Lung (tissue), 16 donors: ENCODE data around the gene AUTS2. TPM values are rescaled to one million over a fixed set of nuclear protein-coding genes. Genes with fewer than 3 reads are reported as not detected.

Experiments
- ATAC-seq: fragments of 200-7000 bp; cut with Tn5 transposase; one replicate; pipeline ENCODE4 v1.9.1; 2020; ENCODE audit warnings: moderate number of reproducible peaks; ENCODE audit not compliant: insufficient read depth, low FRiP score
- DNase-seq, 3 donors: peaks; one replicate each; pipeline ENCODE4 v3.0.0-alpha.2; 2013 to 2017
- H3K27ac ChIP-seq, 2 donors: one replicate each; pipeline ENCODE4 v1.5.1; 2013; ENCODE audit warnings: mild to moderate bottlenecking in 2 of 2, moderate library complexity in 2 of 2, control low read depth in 1 of 2, inconsistent platforms in 1 of 2, low read depth in 1 of 2, low read length in 1 of 2
- H3K27me3 ChIP-seq, 3 donors: one replicate each; pipeline ENCODE4 v1.5.1; 2013; ENCODE audit warnings: low read length in 2 of 3; ENCODE audit not compliant: control insufficient read depth in 3 of 3, insufficient read depth in 3 of 3
- H3K36me3 ChIP-seq, 4 donors: one replicate each; pipeline ENCODE4 v1.5.1; 2013; ENCODE audit warnings: low read length in 4 of 4, mild to moderate bottlenecking in 1 of 4, moderate library complexity in 1 of 4; ENCODE audit not compliant: control insufficient read depth in 4 of 4, insufficient read depth in 4 of 4
- H3K4me1 ChIP-seq, 5 donors: one replicate each; pipeline ENCODE4 v1.5.1; 2013; ENCODE audit warnings: low read length in 5 of 5, mild to moderate bottlenecking in 2 of 5, moderate library complexity in 1 of 5; ENCODE audit not compliant: control insufficient read depth in 5 of 5, insufficient read depth in 5 of 5
- H3K4me3 ChIP-seq: one replicate; pipeline ENCODE4 v1.5.1; 2013; ENCODE audit warnings: mild to moderate bottlenecking, control low read depth, moderate library complexity
- H3K9ac ChIP-seq, 2 donors: one replicate each; pipeline ENCODE4 v1.5.1; 2013; ENCODE audit warnings: low read length in 2 of 2, control low read depth in 1 of 2; ENCODE audit not compliant: insufficient read depth in 1 of 2
- H3K9me3 ChIP-seq, 4 donors: one replicate each; pipeline ENCODE4 v1.5.1; 2013; ENCODE audit warnings: low read length in 3 of 4, mild to moderate bottlenecking in 1 of 4, moderate library complexity in 1 of 4; ENCODE audit not compliant: control insufficient read depth in 4 of 4, insufficient read depth in 3 of 4
- CTCF ChIP-seq: IDR thresholded peaks from 2 replicates; pipeline ENCODE4 v1.5.1; 2012; ENCODE audit warnings: mild to moderate bottlenecking; ENCODE audit errors: control extremely low read depth, extremely low read depth
- WGBS, 2 donors: extraction: QIAGEN DNeasy Blood & Tissue Kit; methylation state at CpG; one replicate each; pipeline ENCODE4 v1.1.7; 2013; 5-methylcytosine and 5-hydroxymethylcytosine counted together
- long read RNA-seq, 5 donors: transcript quantifications; one replicate each; lab custom pipeline, GENCODE V29; 2026
- polyA plus RNA-seq, 2 donors: library from polyadenylated mRNA; stranded (reverse); fragments of 200-250 nt; gene quantifications; one replicate each; pipeline ENCODE4 v1.2.1, GENCODE V29; 2013
- total RNA-seq, 2 donors: library from RNA; depleted of rRNA in 1 of 2; stranded (reverse); fragments of >200 nt in 1 of 2; gene quantifications; one replicate each; pipeline ENCODE4 v1.2.1, GENCODE V29; 2014 to 2021
- donor health status: control.
- donor health status: control.
- donor health status: Bipolar disorder and iron deficiency.
- donor health status: healthy.
- donor health status: DM: yes; HTN: yes; CAD: no.

The AUTS2 gene
- 100 to 1,000 TPM in 1 of 2 donors, 10 to 100 TPM in 1; 65.8 to 115 TPM for total RNA-seq
- polyA plus RNA-seq = 10 to 100 TPM; 11.8 to 15.4 TPM
- long read RNA-seq, donor 1, partial matches to known transcripts = 15 of 17 reads
- long read RNA-seq, donor 1, other reads (novel, unspliced or antisense) = 0 of 17 reads
- long read RNA-seq, donor 2, partial matches to known transcripts = 8 of 12 reads
- long read RNA-seq, donor 2, other reads (novel, unspliced or antisense) = 0 of 12 reads
- long read RNA-seq, donor 3, partial matches to known transcripts = 0 of 2 reads
- long read RNA-seq, donor 3, other reads (novel, unspliced or antisense) = 0 of 2 reads
- long read RNA-seq, donor 4, partial matches to known transcripts = 19 of 21 reads
- long read RNA-seq, donor 4, other reads (novel, unspliced or antisense) = 0 of 21 reads
- long read RNA-seq, donor 5, transcript AUTS2-227 (2 exons, 777 nt) = major isoform, 5 of 22 reads
- long read RNA-seq, donor 5, partial matches to known transcripts = 15 of 22 reads
- long read RNA-seq, donor 5, other reads (novel, unspliced or antisense) = 0 of 22 reads

- ATAC-seq (peak; percentile 86), DNase-seq (peak; percentile 97 to 99 (median 97))
- peak within 1 kb of the TSS; percentile 37 to 84 for H3K27ac ChIP-seq
- peak within 1 kb of the TSS; percentile 92 for H3K4me3 ChIP-seq
- no peaks in the 10 kb centered on the region for H3K9me3 ChIP-seq
- 1% methylated on average over 32 to 63 of the region's 63 CpGs for WGBS, 2 donors
- peak within 1 kb of the TSS; percentile 39 to 76 for H3K9ac ChIP-seq
- no peak for TF ChIP-seq CTCF
- no peaks in the 10 kb centered on the region for H3K36me3 ChIP-seq
- H3K27me3 ChIP-seq = no peaks in the 10 kb centered on the region
- peaks cover 0 to 32% (median 13%) of the 10 kb centered on the region in 5 donors for H3K4me1 ChIP-seq
These were observed at the start of gene AUTS2 for GRCh38 chr7:69598081-69598486. Gene AUTS2, plus strand, starts transcription at chr7:69598475. Its CDS starts 1,179 bp downstream, at chr7:69599654.

- no peak overlapping the region for H3K9ac ChIP-seq
- H3K4me3 ChIP-seq = no peak overlapping the region
- WGBS, 2 donors = 89 to 94% methylated on average over 6 of the region's 6 CpGs
- no peak overlapping the region for H3K27ac ChIP-seq
- H3K4me1 ChIP-seq = no peaks in the 10 kb centered on the region
- H3K9me3 ChIP-seq = no peaks in the 10 kb centered on the region
- no peaks in the 10 kb centered on the region for H3K36me3 ChIP-seq
- ATAC-seq (no peak), DNase-seq (no peak)
- H3K27me3 ChIP-seq = no peaks in the 10 kb centered on the region
- TF ChIP-seq CTCF = no peak
These were observed 47.3 kb upstream of the AUTS2 start for GRCh38 chr7:69550991-69551390.

- no peak overlapping the region for H3K9ac ChIP-seq
- WGBS, 2 donors = 82 to 100% methylated on average over 1 of the region's 1 CpG
These were observed 45.1 kb upstream of the AUTS2 start for GRCh38 chr7:69553190-69553589.

More at GRCh38 chr7:69553190-69553589, 45.1 kb upstream of the AUTS2 start:
- no peaks in the 10 kb centered on the region for H3K27me3 ChIP-seq
- H3K4me3 ChIP-seq = no peak overlapping the region
- no peak overlapping the region for H3K27ac ChIP-seq
- H3K36me3 ChIP-seq = no peaks in the 10 kb centered on the region
- no peak for TF ChIP-seq CTCF
- H3K4me1 ChIP-seq = no peaks in the 10 kb centered on the region
- DNase-seq (no peak), ATAC-seq (no peak)
- H3K9me3 ChIP-seq = no peaks in the 10 kb centered on the region
